ENCODE results near the gene CDCP1.
"Not testable (repeated sequence)": the region's sequence is repeated elsewhere in the genome, so short reads cannot be mapped to it uniquely, and the experiment has no call there.

The CDCP1 gene

DNA sequence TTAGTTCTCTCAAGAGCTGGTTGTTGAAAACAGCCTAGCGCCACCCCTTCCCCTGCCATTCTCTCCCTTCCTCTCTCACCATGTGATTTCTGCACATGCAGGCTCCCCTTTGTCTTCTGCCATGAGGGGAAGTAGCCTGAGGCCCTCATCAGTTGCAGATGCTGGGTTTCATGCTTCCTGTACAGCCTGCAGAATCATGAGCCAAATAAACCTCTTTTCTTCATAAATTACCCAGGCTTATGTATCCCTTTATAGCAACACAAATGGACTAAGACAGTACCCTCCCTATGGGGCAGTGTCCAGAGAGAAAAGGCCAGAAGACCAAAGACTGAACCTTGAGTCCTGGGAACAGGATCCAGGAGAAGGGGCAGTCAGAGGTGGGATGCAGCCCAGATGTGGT is 65.4 kb downstream of the CDCP1 start:
- no peak for DNase-seq

DNA sequence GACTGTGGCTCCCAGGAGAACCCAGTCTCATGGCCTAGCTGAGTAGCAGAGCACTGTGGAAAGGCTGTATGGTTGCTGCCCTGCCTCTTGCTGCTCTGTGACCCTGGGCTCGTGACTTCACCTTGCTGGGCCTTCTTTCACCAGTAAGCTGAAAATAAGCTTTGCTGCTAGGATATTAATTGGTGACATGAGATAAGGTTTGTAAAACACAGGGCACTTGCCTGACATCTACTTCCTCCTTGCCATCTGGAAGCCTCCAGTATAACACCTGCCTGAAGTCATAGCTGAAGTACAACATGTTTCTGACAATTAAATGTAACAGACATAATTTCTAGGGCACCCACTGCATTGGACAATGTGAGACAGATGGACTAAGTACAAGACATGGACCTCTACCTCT is 66.5 kb downstream of the CDCP1 start:
- DNase-seq = no peak

DNA sequence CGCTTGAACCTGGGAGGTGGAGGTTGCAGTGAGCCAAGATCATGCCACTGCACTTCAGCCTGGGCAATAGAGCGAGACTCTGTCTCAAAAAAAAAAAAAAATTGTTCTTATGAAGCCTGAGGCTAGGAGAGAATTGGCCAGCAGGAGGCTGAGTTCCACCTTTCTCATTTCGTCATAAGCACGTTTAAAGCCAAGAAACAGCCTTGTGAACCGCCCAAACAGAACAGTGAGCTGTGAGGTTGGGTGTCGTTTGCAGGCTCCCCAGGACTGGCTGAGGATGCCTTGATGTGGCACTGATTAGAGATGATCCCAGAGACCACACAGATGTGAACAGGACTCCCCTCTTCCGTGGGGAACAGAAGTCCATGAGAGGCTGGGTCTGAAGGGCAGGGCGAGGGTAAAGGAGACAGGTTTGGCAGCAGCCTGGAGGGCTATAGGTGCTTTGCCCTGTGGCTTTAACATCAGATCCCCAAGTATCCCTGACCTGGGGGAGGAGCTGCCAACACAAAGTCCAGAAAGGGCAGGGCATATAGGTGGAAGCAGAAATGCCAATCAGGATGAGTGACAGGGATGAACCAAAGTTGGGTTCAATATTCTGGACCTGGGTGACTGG is 67.2 kb downstream of the CDCP1 start:
- no peak for DNase-seq

DNA sequence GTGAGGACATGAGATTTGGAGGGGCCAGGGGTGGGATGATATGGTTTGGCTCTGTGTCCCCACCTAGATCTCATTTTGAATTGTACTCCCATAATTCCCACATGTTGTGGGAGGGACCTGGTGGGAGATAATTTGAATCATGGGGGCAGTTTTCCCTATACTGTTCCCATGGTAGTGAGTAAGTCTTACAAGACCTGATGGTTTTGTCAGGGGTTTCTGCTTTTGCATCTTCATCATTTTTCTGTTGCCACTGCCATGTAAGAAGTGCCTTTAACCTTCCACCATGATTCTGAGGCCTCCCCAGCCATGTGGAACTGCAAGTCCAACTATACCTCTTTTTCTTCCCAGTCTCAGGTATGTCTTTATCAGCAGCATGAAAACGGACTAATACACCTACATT is 67.9 kb downstream of the CDCP1 start:
- not testable (repeated sequence) for DNase-seq

DNA sequence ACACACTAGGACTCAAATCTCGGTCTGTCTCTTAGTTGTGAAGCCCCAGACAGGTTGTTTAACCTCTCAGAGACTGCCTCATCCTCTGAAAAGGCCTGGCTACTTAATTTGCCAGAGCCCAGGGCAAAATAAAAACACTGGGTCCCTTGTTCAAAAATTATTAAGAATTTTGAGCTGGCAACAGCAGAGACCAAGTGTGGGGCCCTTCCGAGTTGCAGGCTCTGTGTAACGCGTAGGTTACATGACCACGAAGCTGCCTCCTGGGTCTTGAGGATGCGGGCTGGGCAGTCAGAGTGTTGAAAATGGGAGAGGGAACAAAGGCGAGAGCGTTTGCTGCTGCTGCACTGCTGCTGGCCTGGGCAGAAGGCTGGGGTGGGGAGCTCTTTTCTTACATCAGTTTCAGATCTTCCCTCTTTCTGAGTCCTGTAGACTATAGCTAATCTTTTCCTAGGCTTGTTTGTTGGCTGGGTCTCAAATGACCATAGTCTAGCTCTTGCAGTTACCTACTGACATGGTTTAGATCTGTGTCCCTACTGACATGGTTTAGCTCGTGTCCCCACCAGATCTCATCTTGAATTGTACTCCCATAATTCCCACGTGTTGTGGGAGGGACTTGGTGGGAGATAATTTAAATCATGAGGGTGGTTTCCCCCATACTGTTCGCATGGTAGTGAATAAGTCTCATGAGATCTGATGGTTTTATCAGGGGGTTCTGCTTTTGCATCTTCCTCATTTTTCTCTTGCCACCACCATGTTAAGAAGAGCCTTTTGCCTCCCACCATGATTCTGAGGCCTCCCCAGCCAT is 70.2 kb downstream of the CDCP1 start:
- DNase-seq = no peak

DNA sequence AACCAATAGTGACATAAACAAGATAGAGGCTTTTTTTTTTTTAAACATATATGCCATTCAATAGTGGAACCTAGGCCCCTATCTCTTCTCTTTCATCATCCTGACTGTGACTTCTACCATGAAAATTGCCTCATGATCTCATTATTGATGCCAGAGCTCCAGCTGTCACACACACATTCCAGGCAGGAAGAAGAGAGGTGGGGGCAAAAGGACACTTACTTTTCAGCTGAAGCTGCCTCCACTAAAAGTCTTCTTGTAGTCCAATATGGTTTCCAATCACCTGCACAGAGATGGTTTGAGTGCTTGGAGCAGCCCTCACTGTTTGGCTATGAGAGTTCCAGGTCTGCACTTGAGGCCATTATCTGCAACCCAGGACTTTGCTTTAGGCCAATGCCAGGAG is 75.1 kb downstream of the CDCP1 start:
- DNase-seq = no peak

DNA sequence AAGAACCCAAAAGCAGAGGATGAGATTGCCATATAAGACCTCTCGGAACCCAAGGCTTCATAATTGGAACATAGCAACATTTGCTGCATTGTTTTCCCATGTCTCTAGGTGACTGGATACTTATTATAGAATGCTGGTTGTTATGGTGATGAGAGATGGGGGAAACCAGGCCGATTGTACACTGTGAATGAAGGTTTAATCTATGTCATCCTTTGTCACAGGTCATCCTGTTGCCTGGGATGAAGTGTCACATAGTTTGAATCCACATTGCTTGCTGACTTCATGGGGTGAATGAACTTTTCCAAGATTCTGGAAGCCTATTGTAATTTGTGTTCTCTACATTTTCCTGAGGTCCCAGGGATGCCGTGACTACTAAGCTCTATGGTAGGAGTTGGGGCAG is 78.2 kb downstream of the CDCP1 start:
- no peak for DNase-seq

DNA sequence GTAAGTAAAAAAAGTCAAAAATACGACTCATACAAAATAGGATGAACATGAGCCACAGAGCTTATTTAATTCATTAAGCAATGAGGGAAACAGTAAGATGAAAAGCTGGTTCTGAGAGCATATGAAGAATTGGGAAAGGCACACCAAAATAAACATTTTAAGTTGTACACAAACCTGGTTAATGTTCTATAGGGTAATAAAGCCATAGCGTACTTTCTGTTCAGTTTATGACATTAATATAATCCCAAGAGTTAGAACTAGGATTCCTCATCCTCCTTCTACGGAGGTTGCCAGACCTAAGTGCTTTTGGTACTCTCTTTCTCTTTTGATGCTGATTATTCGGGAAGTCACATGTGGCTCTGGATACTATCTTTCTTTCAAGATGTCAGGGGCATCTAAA is 78.7 kb downstream of the CDCP1 start:
- no peak for DNase-seq

DNA sequence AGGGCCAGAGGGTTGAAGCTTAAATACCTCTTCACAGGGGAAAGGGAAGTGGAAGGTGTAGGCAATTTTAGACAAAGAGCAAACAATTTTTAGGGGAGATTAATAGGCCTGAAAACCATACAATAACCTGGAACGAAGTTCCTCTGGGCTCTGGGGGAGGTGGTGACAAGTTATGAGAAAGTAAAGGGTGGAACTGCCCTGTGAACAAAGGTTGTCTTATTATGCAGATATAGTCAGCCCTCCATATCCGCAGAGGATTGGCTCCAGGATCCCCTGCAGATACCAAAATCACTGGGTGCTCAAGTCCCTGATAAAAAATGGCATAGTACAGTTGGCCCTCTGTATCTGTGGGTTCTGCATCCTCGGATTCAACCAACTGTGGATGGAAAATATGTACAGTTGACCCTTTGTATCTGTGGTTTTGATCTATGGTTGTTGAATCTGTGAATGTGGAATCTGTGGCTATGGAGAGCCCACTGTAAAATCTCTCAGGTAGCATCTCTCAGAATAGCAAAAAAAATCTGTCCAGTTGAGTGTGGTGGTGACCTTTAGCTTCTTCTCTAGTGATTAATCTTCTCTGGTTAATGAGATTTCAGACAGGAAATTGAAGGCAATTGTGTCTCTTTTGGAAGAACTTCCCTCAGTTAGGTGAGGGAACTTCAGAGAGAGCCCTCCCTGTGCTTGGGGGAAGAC is 79.9 kb downstream of the CDCP1 start:
- no peak for DNase-seq

DNA sequence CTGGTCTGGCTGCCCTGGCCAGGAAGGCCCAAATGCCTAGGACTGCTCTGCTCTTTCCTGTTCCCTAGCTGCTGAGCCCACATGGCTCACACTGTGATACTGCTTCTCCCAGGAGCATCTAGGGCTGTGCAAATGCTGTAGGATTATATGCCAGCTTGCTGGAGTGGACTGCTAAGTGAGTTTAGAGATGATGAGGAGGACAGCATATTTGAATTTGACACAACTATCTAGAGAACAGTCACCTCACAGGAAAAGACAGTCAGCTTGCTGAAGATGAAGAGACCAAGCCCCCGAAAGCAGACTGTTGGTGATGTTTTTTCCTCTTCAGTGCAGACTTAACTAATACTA is 80.8 kb downstream of the CDCP1 start:
- DNase-seq = no peak

DNA sequence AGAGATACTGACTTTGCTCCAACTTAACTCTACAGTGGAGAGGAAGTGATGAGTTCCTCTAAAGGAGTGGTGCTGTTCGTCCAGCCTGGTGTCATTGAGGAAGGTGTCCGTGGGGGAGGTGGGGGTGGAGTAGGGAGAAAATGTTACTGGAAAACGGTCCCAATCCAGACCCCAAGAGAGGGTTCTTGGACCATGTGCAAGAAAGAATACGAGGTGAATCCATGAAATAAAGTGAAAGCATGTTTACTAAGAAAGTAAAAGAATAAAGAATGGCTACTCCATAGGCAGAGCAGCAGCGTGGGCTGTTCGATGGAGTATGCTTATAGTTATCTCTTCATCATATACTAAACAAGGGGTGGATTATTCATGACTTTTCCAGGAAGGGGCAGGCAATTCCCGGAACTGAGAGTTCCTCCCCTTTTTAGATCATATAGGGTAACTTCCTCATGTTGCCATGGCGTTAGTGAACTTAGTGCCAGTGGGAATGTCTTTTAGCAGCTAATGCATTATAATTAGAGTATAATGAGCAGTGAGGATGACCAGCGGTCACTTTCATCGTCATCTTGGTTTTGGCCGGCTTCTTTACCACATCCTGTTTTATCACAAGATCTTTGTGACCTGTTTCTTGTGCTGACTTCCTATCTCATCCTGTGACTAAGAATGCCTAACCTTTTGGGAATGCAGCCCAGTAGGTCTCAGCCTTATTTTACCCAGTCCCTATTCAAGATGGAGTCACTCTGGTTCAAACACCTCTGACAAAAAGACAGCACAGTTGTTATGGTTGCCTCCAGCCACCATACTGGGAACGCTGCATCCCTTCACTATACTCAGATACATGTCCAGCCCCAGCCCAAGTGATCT is 81.4 kb downstream of the CDCP1 start:
- DNase-seq = no peak

DNA sequence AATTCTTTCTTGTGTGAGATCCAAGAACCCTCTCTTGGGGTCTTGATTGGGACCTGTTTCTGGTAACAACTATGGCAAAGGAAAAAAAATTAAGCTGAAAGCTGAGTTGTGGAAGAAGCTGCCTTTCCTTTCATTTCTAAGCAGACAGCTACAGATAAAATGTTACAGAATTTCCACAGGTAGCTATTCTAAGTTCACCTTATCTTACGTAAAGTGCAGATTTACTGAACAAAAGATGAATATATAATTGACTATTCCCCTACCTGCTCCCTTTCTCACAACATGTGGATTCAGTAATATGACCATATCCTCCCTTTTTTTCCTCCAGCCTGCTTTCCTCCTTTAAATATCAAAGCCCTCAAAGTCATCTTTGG is 83.5 kb downstream of the CDCP1 start:
- no peak for DNase-seq

DNA sequence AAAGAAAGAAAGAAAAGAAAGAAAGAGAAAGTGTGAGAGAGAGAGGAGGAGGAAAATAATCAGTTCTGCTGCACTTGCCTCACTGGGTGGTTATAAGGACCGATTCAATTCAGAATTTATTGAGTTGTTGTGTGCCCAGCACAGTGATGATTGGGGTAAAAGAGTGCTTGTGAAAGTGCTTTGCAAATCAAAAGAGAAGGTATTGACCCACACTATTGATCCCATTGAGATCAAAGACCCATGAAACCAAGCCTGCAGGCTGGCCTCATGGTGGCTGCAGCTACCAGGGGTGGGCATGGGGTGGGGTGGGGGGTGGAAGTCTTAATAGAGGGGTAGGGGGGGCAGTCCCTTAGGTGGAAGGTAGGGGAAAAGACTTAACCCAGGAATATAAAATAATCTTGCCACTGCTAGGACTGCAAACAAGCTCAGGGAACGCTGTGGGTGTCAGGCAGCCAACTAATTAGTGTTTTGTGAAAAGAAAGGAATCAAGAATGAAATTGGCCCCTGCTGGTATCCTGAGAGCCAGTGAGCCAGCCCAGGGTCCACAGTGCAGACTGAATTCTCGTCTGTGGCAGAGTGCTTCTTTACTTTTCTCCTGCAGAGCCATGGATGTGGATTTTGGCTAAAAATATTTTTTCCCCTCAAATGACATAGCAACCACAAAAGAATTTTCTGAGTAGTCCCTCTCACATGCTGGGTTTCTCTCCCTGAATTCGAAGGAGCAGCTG is 85.8 kb downstream of the CDCP1 start:
- DNase-seq = no peak

DNA sequence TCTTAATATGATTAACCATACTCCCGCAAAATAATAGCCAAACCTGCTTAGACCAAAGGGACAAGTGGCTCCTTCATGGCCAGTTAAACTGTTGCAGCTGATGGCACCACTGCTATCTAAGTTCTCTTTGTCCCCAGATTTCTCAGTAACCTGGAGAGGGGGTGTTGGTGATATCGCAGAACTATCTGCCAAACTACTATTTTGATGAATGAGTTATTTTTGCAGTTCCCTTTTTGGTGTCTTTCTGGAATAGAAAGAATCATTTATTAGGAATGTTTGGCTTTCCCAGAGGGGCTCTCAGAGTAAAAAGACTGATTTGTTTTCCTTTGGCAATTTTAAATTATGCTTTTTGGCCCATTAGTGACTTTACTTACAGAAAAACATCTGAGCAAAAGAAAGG is 87.0 kb downstream of the CDCP1 start:
- no peak for DNase-seq

DNA sequence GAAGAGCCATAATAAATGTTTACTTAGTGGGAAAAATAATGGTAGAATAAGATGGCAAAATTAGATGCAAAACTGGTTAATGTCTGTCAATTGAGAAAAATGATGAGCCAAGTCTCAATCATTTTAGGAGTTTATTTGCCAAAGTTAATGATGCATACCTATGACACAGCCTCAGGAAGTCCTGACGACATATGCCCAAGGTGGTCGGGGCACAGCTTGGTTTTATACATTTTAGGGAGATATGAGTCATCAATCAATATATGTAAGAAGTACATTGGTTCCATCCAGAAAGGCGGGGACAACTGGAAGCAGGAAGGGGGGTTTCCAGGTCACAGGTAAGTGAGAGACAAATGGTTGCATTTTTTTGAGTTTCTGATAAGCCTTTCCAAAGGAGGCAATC is 88.6 kb downstream of the CDCP1 start:
- no peak for DNase-seq

DNA sequence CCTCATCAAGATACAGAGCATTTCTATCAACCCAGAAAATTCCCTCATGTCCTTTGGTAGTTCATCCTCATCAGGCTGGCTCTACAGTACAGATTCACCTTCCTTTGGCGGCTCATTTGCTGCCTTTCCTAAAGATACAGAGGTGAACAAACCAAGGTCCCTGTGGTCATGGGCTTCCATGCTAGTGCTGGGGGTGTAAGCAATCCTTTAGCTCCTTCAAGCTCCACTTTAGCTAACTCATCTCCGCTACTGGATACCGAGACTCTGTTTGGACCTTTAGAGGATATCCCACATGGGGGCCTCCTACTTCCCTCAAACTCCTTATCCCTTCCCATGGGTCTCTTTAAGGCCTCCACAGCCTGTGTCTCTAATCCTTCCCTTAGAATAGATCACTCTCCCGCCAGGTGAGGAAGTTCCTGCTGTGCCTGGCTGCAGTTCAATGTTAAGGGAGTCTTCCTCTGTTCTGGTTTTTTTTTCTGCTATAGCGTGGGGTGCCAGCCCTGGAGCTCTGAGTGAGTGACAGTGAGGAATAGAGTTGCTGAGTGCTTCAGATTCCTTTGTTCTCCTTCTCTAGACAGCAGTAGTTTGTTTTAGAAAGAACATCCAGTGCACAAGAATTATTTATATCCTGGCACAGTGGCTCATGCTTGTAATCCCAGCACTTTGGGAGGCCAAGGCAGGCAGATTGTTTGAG is 89.4 kb downstream of the CDCP1 start:
- no peak for DNase-seq

DNA sequence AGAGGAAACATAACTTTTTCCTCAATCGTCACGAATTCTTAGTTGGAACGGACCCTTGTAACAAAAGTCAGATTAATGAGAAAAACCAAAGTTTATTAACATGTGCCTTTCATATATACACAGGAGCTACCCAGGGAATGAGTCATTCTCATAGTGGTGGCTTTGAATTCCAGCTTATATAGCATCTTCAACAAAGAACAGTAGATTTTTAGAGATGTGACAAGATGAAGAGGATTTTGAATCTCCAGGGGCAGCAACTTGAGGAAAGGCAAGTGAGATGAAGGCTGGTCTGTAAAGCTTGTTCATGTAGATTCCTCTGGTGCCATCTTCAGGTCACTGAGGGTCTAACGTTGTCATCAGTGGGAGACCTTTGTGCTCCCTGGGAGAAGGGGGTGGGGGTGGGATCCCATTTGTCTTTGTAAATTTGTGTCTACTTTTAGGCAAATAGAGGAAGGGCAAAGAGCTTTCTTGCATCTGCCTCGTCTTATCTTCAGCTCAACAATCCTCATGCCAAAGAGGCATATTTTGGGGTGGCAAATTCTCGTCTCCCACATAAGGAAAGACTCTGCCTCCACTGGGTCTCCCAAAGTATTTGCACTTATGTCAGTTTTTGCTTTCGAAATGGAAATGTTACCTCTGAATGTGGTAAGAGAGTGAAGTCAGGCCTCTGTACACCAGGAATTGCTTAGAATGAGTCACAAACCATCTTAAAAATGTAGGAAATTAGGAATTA is 90.6 kb downstream of the CDCP1 start:
- DNase-seq = no peak

DNA sequence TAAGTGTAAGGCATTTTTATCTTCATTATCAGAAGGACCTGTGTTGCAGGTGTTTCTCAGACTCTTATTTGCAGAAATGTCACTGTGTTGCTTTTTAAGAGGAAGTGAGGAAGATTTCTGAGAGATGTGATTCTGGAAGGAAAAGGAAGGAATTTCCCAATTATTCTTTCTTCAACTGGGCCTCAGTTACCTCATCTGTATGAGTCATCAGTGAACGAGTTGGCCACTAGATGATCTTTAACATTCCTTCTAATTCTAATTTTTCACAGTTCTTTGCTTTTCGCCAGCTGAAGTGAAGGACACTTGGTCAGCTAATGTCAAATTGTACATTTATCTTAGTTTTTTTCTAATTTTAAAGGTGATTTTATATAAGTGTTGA is 91.2 kb downstream of the CDCP1 start:
- DNase-seq = no peak

DNA sequence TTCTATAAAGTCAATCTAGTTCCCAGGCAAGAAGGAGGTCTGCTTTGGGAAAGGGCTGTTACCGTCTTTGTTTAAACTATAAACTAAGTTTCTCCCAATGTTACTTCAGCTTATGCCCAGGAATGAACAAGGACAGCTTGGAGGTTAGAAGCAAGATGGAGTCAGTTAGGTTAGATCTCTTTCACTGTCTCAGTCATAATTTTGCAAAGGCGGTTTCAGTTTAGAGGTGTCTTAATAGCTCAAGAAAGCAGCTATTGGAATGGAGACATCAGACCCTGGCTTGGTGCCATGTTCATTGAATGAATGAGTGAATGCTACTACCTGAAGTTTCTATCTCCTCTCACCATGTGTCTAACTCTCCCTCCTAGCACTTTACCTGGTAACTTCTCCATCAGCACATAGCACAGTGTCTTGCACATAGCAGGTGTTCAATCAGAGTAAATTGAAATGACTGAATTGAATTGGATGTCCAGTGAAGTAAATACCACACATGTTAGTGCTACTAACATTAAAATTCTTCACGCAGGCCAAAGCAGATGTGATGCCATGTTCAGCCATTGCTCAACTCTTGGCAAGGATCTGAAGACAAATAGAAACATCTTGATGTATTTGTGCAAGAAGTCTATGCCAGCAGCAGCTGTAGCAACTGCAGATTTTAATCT is 91.9 kb downstream of the CDCP1 start:
- DNase-seq = no peak

DNA sequence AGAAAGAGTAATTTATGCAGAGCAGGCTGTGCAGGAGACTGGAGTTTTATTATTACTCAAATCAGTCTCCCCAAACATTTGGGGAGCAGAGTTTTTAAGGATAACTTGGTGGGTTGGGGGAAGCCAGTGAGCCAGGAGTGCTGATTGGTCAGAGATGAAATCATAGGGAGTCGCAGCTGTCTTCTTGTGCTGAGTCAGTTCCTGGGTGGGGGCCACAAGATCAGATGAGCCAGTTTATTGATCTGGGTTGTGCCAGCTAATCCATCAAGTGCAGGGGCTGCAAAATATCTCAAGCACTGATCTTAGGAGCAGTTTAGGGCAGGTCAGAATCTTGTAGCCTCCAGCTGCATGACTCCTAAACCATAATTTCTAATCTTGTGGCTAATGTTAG is 92.4 kb downstream of the CDCP1 start:
- not testable (repeated sequence) for DNase-seq

DNA sequence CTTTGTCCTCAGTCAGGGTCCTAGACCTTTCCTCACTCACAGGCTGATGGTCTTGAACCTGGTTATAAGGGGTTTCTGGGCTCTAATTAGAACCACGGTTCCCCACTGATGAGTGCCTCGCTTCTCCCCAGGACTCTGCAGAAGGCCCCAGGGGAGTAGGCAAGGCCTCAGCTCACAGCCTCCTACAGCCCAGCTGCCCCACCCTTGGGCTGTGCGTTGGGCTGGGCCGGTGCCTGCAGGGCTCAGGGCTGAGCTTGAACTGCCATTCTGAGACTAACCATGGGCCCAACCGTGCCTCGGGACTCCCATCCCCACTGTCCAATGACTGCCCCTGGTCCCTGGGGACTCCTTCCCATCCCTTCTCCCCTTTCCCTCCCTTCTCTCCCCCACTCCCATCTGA is 94.5 kb downstream of the CDCP1 start:
- no peak for DNase-seq
